ENCODE measurements around the gene ARNT2.

- TF ChIP-seq, protein P1, sequence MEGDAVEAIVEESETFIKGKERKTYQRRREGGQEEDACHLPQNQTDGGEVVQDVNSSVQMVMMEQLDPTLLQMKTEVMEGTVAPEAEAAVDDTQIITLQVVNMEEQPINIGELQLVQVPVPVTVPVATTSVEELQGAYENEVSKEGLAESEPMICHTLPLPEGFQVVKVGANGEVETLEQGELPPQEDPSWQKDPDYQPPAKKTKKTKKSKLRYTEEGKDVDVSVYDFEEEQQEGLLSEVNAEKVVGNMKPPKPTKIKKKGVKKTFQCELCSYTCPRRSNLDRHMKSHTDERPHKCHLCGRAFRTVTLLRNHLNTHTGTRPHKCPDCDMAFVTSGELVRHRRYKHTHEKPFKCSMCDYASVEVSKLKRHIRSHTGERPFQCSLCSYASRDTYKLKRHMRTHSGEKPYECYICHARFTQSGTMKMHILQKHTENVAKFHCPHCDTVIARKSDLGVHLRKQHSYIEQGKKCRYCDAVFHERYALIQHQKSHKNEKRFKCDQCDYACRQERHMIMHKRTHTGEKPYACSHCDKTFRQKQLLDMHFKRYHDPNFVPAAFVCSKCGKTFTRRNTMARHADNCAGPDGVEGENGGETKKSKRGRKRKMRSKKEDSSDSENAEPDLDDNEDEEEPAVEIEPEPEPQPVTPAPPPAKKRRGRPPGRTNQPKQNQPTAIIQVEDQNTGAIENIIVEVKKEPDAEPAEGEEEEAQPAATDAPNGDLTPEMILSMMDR (conservative IDR thresholded peaks at IDR 0.05; ENCODE audit: low read length): no peak
- TF ChIP-seq EZH2phosphoT487 (IDR thresholded peaks at IDR 0.05; ENCODE audit: borderline replicate concordance, low read depth, low read length): no peak
Observed at GRCh38 chr15:80564056-80564455, 159.9 kb downstream of the ARNT2 start.

Data from OCI-LY7 (cell line).